B cell (primary cell): ENCODE measurements around the gene PMF1.

Source experiments
- EZH2 ChIP-seq: IDR thresholded peaks from 2 replicates; pipeline ENCODE4 v1.6.1; 2012; ENCODE audit warnings: borderline replicate concordance, low read depth, mild to moderate bottlenecking, moderate library complexity, low read length; ENCODE audit not compliant: insufficient read depth, poor library complexity, severe bottlenecking
- TF ChIP-seq, protein P1 (sequence below): fragments of 200-600 bp; IDR thresholded peaks from one replicate; pipeline ENCODE4 v1.8.0; 2022; ENCODE audit warnings: antibody characterized with exemption, mild to moderate bottlenecking

DNA sequence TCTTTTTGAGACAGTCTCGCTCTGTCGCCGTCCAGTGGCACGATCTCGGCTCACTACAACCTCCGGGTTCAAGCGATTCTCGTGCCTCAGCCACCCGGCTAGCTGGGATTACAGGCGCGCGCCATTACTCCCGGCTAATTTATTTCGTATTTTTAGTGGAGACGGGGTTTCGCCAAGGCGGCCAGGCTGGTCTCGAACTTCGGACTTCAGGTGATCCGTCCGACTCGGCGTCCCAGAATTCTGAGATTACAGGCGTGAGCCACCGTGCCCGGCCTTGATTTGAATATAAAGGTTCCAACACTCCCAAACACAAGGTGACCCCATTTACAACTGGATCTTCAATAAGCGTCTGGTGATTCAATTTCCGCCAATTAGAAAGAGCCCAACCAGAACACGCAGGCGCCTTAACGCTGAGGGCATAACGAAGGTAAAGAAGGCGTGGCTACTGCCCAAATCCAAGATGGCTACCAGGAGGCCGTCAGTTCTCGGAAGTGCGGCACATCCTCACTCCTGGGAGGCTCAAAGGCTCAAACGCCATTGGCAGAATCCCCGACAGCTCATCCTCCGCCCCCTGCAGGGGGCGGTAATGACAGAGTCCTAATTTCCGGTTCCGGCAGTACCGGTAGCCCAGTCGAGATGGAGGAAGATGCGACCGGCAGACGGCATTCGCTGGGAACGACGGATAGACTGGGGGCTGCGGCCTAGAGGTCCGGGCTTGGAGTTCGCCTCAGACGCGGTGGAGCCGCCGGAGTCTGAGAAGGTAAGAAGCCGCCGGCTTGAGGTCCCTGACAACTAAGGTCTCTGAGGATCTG lies 19.1 kb upstream of the PMF1 start, which contains the start of gene SLC25A44:
- TF ChIP-seq EZH2: no peak
- TF ChIP-seq, protein P1, sequence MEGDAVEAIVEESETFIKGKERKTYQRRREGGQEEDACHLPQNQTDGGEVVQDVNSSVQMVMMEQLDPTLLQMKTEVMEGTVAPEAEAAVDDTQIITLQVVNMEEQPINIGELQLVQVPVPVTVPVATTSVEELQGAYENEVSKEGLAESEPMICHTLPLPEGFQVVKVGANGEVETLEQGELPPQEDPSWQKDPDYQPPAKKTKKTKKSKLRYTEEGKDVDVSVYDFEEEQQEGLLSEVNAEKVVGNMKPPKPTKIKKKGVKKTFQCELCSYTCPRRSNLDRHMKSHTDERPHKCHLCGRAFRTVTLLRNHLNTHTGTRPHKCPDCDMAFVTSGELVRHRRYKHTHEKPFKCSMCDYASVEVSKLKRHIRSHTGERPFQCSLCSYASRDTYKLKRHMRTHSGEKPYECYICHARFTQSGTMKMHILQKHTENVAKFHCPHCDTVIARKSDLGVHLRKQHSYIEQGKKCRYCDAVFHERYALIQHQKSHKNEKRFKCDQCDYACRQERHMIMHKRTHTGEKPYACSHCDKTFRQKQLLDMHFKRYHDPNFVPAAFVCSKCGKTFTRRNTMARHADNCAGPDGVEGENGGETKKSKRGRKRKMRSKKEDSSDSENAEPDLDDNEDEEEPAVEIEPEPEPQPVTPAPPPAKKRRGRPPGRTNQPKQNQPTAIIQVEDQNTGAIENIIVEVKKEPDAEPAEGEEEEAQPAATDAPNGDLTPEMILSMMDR: peak; percentile 67
